Heart left ventricle (tissue), 13 donors: ENCODE measurements around the gene WDR90.

Source experiments
- POLR2A ChIP-seq, 2 donors: fragments of 450-650 bp; IDR thresholded peaks; one replicate each; pipeline ENCODE4 v1.6.1; 2017; ENCODE audit warnings: antibody characterized with exemption in 2 of 2, mild to moderate bottlenecking in 2 of 2, moderate library complexity in 2 of 2
- TF ChIP-seq, protein P1 (sequence below), 12 donors: fragments of 200-600 bp; sonication (generic) in 4 of 12; IDR thresholded peaks; one replicate each; pipeline versions ENCODE4 v1.5.0 to v1.8.0; 2018 to 2022; ENCODE audit warnings: antibody characterized with exemption in 12 of 12, mild to moderate bottlenecking in 5 of 12
- donor health status: ischemic (EF 13 %, LVEDD 7.1; RV severe dilation, severe dysfunction).
- donor health status: DM: no; HTN: yes; CAD: no.
- donor health status: DM: no; HTN: no; CAD: no.
- donor health status: ischemic (EF 25% LVEDD 6.9; RV normal size, moderate dysfunction).
- donor health status: ischemic (EF 25% LVEDD 5.7; RV mildly dilated, moderate dysfunction).
- donor health status: ischemic (EF 35%, LVEDD 5.7; RV mildly dilated, moderate dysfunction).
- donor health status: nonischemic (EF 11% LVEDD 7.7; RV severe dilation, severe dysfunction).
- donor health status: DM: yes; HTN: yes; CAD: no.
- donor health status: PGD.
- donor health status: ischemic (EF 29% LVEDD 5.4; RV normal size, mild dysfunction).
- donor health status: nonischemic (EF 23%, LVEDD 6.1; RV moderate dilation, normal function).

DNA sequence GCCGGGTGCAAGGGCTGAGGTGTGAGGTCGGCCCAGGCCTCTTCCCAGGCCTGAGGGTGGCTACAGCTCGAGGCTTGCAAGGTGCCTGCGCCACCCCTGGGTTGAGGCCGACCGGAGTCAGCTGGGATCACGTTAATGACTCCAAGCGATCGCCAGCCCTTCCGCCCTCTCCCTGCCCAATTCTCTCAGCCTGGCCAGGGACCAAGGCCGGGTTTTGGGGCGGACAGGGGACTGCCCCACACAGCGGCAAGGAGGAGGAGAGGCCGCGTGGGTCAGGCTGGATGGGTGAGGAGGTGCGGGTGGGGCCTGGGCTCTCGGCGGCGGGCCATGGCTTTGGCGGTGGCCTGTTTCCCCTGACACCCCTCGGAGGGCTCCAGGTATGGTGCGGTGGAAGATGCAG lies 44.2 kb downstream of the WDR90 start:
- TF ChIP-seq, protein P1, sequence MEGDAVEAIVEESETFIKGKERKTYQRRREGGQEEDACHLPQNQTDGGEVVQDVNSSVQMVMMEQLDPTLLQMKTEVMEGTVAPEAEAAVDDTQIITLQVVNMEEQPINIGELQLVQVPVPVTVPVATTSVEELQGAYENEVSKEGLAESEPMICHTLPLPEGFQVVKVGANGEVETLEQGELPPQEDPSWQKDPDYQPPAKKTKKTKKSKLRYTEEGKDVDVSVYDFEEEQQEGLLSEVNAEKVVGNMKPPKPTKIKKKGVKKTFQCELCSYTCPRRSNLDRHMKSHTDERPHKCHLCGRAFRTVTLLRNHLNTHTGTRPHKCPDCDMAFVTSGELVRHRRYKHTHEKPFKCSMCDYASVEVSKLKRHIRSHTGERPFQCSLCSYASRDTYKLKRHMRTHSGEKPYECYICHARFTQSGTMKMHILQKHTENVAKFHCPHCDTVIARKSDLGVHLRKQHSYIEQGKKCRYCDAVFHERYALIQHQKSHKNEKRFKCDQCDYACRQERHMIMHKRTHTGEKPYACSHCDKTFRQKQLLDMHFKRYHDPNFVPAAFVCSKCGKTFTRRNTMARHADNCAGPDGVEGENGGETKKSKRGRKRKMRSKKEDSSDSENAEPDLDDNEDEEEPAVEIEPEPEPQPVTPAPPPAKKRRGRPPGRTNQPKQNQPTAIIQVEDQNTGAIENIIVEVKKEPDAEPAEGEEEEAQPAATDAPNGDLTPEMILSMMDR (IDR thresholded peaks at IDR 0.05): no peak
- no peak for TF ChIP-seq POLR2A (IDR thresholded peaks at IDR 0.05)
